ENCODE results near the gene COPS6.
A peak's percentile ranks its signal among the peaks of the same experiment; 100 is the strongest.

Gene COPS6

DNA sequence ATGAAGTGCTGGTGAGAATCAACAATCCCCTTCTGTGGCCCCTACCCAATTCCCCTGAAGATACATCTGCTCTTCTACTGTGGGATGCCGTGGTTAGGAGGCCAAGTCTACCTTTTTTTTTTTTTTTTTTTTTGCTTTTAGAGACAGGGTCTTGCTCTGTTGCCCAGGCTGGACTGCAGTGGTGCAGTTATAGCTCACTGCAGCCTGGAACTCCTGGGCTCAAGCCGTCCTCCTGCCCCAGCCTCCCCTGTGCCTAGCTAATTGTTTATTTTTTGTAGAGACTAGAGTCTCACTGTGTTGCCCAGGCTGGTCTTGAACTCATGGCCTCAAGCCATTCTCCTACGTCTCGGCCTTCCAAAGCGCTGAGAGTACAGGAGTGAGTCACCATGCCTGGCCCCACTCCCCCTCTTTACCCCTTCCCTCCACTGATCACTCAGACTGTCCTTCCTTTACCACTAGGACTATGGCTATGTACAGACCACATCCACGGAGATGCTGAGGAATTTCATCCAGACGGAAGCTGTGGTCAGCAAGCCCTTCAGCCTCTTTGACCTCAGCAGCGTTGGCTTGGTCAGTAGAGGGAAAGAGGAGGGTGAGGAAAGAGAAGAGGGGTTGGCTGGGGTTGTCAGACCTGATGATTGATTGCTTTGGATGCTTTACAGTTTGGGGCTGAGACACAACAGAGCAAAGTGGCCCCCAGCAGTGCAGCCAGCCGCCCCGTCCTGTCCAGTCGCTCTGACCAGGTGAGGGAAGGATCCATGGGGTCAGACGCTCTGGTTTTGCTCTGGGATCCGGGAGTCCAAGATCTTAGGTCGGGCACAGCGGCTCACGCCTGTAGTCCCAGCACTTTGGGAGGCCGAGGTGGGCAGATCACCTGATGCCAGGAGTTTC is 14.4 kb downstream of the COPS6 start:
- no peak for DNase-seq (ENCODE audit: low spot score)

GRCh38 chr7:100105534-100105933 is 16.8 kb downstream of the COPS6 start:
- DNase-seq (ENCODE audit: low spot score), result no peak

DNA sequence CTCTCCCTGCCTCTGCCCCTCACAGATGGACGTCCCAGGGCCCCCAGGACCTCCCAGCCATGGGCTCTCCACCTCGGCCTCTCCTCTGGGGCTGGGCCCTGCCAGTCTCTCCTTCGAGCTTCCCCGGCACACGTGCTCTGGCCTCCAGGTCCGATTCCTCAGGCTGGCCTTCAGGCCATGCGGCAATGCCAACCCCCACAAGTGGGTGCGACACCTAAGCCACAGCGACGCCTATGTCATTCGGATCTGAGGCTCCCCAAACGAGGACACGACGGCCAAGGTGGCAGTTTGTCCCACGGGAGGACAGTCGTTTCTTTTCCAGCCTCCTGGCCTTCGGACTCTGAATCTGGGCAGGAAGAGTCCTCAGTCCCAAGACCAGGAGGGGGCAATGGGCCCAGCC is 17.9 kb downstream of the COPS6 start:
- no peak for DNase-seq (ENCODE audit: low spot score)

- DNase-seq (ENCODE audit: low spot score), result no peak
Observed at GRCh38 chr7:100107125-100107737, 18.5 kb downstream of the COPS6 start.

GRCh38 chr7:100107890-100108289 is 19.1 kb downstream of the COPS6 start:
- DNase-seq (ENCODE audit: low spot score), result no peak

DNA sequence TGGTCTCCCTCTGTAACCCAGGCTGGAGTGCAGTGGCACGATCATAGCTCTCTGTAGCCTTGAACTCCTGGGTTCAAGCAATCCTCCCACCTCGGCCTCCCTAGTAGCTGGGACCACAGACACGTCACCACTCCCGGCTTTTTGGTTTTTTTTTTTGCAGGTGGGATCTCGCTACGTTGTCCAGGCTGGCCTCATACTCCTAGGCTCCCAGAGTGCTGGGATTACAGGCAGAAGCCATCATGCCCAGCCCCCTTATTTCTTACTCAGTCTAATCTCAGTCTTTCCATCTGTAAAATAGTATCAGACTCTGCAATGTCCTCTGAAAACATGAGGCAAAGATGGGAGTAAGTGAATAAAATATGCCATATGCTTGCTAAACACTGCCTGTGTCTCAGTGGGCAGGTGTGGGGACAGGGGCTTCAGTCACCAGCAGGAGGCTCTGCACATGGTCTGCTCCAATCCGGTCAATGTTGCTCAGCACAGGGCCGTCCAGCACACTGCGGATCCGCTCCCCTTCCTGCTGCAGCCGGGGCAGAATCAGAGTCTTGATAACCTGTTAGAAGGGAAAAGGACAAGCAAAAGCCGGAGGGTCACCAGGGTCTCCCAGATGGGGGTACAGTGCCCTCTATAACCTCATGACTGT is 20.9 kb downstream of the COPS6 start:
- no peak for DNase-seq (ENCODE audit: low spot score)

- DNase-seq (ENCODE audit: low spot score), result no peak
Observed at GRCh38 chr7:100111156-100111555, 22.4 kb downstream of the COPS6 start.

DNA sequence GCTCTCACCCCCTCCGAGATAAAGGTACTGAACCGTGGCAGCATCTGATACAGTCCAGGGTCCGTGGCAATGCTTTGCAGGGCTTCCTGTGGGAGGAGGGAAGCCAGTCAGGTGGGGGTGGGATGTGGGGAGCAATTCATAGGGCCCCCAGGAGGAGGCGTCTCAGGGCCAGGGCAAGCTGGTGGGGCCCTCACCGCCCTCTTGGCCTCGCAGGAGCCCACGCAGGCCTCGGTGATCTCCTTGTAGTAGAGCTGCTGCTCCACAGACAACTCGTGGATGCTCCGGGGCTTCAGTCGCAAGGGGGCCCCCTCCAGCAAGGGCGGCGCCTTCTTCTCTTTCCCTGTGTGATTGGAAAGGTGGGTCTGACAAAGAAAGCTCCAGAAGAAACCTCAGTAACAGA is 23.1 kb downstream of the COPS6 start:
- no peak for DNase-seq (ENCODE audit: low spot score)

DNA sequence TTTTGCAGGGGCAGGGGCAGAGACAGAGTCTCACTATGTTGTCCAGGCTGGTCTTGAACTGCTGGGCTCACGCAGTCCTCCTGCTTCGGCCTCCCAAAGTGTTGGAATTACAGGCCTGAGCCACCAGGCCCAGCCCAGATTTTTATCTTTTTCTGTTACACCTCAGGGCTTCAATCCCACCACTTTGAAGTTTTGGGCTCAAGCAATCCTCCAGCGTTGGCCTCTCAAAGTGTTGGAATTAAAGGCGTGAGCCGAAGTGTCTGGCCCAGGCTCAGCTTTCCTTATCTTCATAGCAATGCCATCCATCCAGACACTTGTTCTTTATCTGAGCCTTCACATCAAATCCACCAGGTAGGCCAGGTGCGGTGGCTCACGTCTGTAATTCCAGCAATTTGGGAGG is 26.3 kb downstream of the COPS6 start:
- no peak for DNase-seq (ENCODE audit: low spot score)

- no peak for DNase-seq (ENCODE audit: low spot score)
Observed at GRCh38 chr7:100118388-100119071, 29.8 kb downstream of the COPS6 start.

GRCh38 chr7:100119072-100119969 is 30.6 kb downstream of the COPS6 start, which contains the start of the genes CNPY4 and TAF6:
TSS of gene CNPY4 (plus strand) at chr7:100119634. CDS start at chr7:100119745, 111 bp downstream.
TSS of gene TAF6 (minus strand) at chr7:100119358. CDS start at chr7:100114209, 5,149 bp downstream.
- DNase-seq (ENCODE audit: low spot score), result peak; percentile 97

- peak; percentile 83 for DNase-seq (ENCODE audit: low spot score)
Observed at GRCh38 chr7:100119970-100120732, 31.4 kb downstream of the COPS6 start.

DNA sequence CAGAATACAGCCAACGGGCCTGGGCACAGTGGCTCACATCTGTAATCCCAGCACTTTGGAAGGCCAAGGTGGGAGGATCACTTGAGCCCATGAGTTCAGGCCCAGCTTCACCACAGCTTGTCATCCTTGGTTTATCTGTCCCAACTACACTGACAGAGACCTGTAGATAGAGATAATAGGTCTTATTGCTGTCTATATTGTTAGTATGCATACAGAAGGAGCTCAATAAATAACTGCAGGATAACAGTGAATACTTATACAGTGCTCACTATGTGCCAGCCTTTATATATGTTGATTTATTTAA is 31.9 kb downstream of the COPS6 start:
- no peak for DNase-seq (ENCODE audit: low spot score)

GRCh38 chr7:100122067-100122466 is 33.3 kb downstream of the COPS6 start:
- DNase-seq (ENCODE audit: low spot score), result no peak

DNA sequence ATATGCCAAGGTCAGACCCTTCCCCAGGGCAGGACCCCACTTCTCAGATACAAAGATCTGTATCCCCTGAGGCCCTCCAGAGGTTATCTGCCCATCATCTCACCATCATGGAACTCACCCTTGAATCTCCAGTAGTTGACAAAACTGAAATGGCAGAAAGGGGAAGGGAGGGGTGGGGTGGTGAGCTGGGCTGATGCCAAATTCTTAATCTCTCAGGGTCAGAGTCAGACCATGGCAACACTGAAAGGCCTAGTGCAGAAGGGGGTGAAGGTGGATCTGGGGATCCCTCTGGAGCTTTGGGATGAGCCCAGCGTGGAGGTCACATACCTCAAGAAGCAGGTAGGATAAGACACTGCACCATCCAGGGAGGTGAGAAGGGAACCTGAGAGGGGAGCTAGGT is 33.8 kb downstream of the COPS6 start:
- no peak for DNase-seq (ENCODE audit: low spot score)

- DNase-seq (ENCODE audit: low spot score), result no peak
Observed at GRCh38 chr7:100124301-100125230, 35.8 kb downstream of the COPS6 start.

GRCh38 chr7:100126239-100126930 is 37.6 kb downstream of the COPS6 start:
- no peak for DNase-seq (ENCODE audit: low spot score)

- DNase-seq (ENCODE audit: low spot score), result peak; percentile 95
Observed at GRCh38 chr7:100126931-100127865, 38.4 kb downstream of the COPS6 start, which contains the start of gene MBLAC1. TSS of gene MBLAC1 (plus strand) at chr7:100126967. CDS start at chr7:100127396, 429 bp downstream.

All from CD4-positive, alpha-beta T cell treated with Interleukin-2 at 100 ng/mL for 4 hours (primary cell).